SU-DHL-6 (cell line): ENCODE results near the gene SLC23A2.

Experiments
- H2AFZ ChIP-seq: fragments of 200-600 bp; sonication (generic); 2 replicates; pipeline ENCODE4 v1.6.1; 2014; ENCODE audit warnings: low read depth, mild to moderate bottlenecking, moderate library complexity, mixed read lengths, antibody characterized with exemption, low read length; ENCODE audit not compliant: severe bottlenecking
- H3F3A ChIP-seq: fragments of 200-600 bp; shearing (Covaris generic); 2 replicates; pipeline ENCODE4 v1.6.0; 2016; ENCODE audit warnings: antibody characterized with exemption, mild to moderate bottlenecking; ENCODE audit not compliant: insufficient read depth
- H3K27ac ChIP-seq: fragments of 200-600 bp; sonication (generic); 2 replicates; pipeline ENCODE4 v1.5.1; 2016; ENCODE audit warnings: low read depth, mild to moderate bottlenecking, low read length, moderate library complexity, mixed read lengths
- H3K27me3 ChIP-seq: fragments of 200-600 bp; sonication (generic), shearing (Covaris generic); 2 replicates; pipeline ENCODE4 v1.6.0; 2014; ENCODE audit warnings: mild to moderate bottlenecking, low read length
- H3K36me3 ChIP-seq: fragments of 200-600 bp; sonication (generic); 2 replicates; pipeline ENCODE4 v1.6.1; 2014; ENCODE audit warnings: mild to moderate bottlenecking, low read length, mixed read lengths
- H3K4me2 ChIP-seq: fragments of 300-600, 200-600 bp; shearing (Covaris generic), sonication (generic); 2 replicates; pipeline ENCODE4 v1.6.0; 2014; ENCODE audit warnings: low read length, low read depth, mild to moderate bottlenecking; ENCODE audit not compliant: poor library complexity, severe bottlenecking
- H3K4me3 ChIP-seq: fragments of 200-600 bp; sonication (generic); 2 replicates; pipeline ENCODE4 v1.5.1; 2014; ENCODE audit warnings: antibody characterized with exemption, low read length, mild to moderate bottlenecking, mixed read lengths; ENCODE audit not compliant: insufficient read depth, poor library complexity, severe bottlenecking
- H3K79me2 ChIP-seq: fragments of 200-600 bp; sonication (generic); 2 replicates; pipeline ENCODE4 v1.6.1; 2014; ENCODE audit warnings: mild to moderate bottlenecking, low read length, moderate library complexity; ENCODE audit not compliant: insufficient read depth
- H3K9ac ChIP-seq: fragments of 200-600 bp; sonication (generic); 2 replicates; pipeline ENCODE4 v1.7.0; 2014; ENCODE audit warnings: mild to moderate bottlenecking, low read length
- H3K9me2 ChIP-seq: fragments of 200-600 bp; sonication (generic); replicated peaks from 2 replicates; pipeline ENCODE4 v1.6.1; 2014; ENCODE audit warnings: low read length; ENCODE audit not compliant: insufficient read depth
- H3K9me3 ChIP-seq: fragments of 200-600 bp; sonication (generic); 2 replicates; pipeline ENCODE4 v1.6.1; 2014; ENCODE audit warnings: low read length, mixed read lengths; ENCODE audit not compliant: insufficient read depth
- H4K20me1 ChIP-seq: fragments of 200-600 bp; sonication (generic); 2 replicates; pipeline ENCODE4 v1.6.1; 2014; ENCODE audit warnings: low read depth, mild to moderate bottlenecking, antibody characterized with exemption, low read length, moderate library complexity, mixed read lengths
- CTCF ChIP-seq: fragments of 200-600 bp; sonication (generic); IDR thresholded peaks from one replicate; pipeline ENCODE4 v1.5.1; 2017; ENCODE audit warnings: antibody characterized with exemption, mild to moderate bottlenecking, low read length, moderate library complexity; ENCODE audit not compliant: insufficient read depth, poor library complexity, severe bottlenecking
- EZH2phosphoT487 ChIP-seq: fragments of 200-600 bp; sonication (generic), shearing (Covaris generic); conservative IDR thresholded peaks from 2 replicates; pipeline ENCODE4 v1.6.1; 2018; ENCODE audit warnings: mild to moderate bottlenecking, antibody characterized with exemption, low read length, moderate library complexity, mixed read lengths

The SLC23A2 gene

GRCh38 chr20:4897600-4897999 is 103.7 kb downstream of the SLC23A2 start:
- Histone ChIP-seq H3F3A (no peaks in the 10 kb centered on the region), H3K79me2 (no peaks in the 10 kb centered on the region), H3K4me3 (no peak overlapping the region), H3K36me3 (no peaks in the 10 kb centered on the region), H3K9me3 (no peaks in the 10 kb centered on the region), H3K9me2 (no peaks in the 10 kb centered on the region), H3K27me3 (no peaks in the 10 kb centered on the region), H3K4me2 (no peak overlapping the region), H2AFZ (no peak overlapping the region), H3K27ac (no peak overlapping the region), H4K20me1 (no peaks in the 10 kb centered on the region), H3K9ac (no peak overlapping the region)
- TF ChIP-seq EZH2phosphoT487 (no peak), CTCF (no peak)

- peak; percentile 62 for TF ChIP-seq CTCF
- TF ChIP-seq EZH2phosphoT487, result no peak
- Histone ChIP-seq H3K4me3 (no peak overlapping the region), H3K27ac (no peak overlapping the region), H3K36me3 (no peaks in the 10 kb centered on the region), H3F3A (no peaks in the 10 kb centered on the region), H3K27me3 (no peaks in the 10 kb centered on the region), H4K20me1 (no peaks in the 10 kb centered on the region), H3K9me2 (no peaks in the 10 kb centered on the region), H3K9me3 (no peaks in the 10 kb centered on the region), H3K4me2 (no peak overlapping the region), H3K9ac (no peak overlapping the region), H2AFZ (no peak overlapping the region), H3K79me2 (no peaks in the 10 kb centered on the region)
Measured at GRCh38 chr20:4896971-4897497, 104.3 kb downstream of the SLC23A2 start.

GRCh38 chr20:4896119-4896702 is 105.1 kb downstream of the SLC23A2 start:
- H2AFZ ChIP-seq, result no peak overlapping the region
- no peaks in the 10 kb centered on the region for H3F3A ChIP-seq
- no peaks in the 10 kb centered on the region for H3K79me2 ChIP-seq
- no peaks in the 10 kb centered on the region for H3K9me3 ChIP-seq
- no peaks in the 10 kb centered on the region for H4K20me1 ChIP-seq
- no peak overlapping the region for H3K4me2 ChIP-seq
- no peak overlapping the region for H3K4me3 ChIP-seq
- TF ChIP-seq CTCF, result no peak
- no peak for TF ChIP-seq EZH2phosphoT487
- H3K9me2 ChIP-seq, result no peaks in the 10 kb centered on the region
- H3K27ac ChIP-seq, result no peak overlapping the region
- H3K9ac ChIP-seq, result no peak overlapping the region
- no peaks in the 10 kb centered on the region for H3K27me3 ChIP-seq
- H3K36me3 ChIP-seq, result no peaks in the 10 kb centered on the region
